K562 (cell line): ENCODE measurements around the gene RAB13. TPM values are rescaled to one million over a fixed set of nuclear protein-coding genes. Genes with fewer than 3 reads are reported as not detected.
A peak's percentile ranks its signal among the peaks of the same experiment; 100 is the strongest.

ENCODE experiments used
- ATF1 ChIP-seq, 2 experiments: fragments of 450-650 bp in 1 of 2; IDR thresholded peaks; 2 replicates each; pipeline ENCODE4 v1.6.1; 2016; ENCODE audit warnings: missing compliant biosample characterization in 1 of 2, missing genetic modification characterization in 1 of 2
- BACH1 ChIP-seq: fragments of 200-800 bp; sonication (Bioruptor generic); IDR thresholded peaks from 2 replicates; pipeline ENCODE4 v1.6.1; 2016; ENCODE audit warnings: missing genetic modification characterization, missing compliant biosample characterization
- CBFA2T3 ChIP-seq: fragments of 450-650 bp; IDR thresholded peaks from 2 replicates; pipeline ENCODE4 v1.6.1; 2017
- CBX5 ChIP-seq: IDR thresholded peaks from 2 replicates; pipeline ENCODE4 v1.6.1; 2014; ENCODE audit warnings: low read depth, borderline replicate concordance
- MXD1 ChIP-seq: fragments of 250-450 bp; sonication (Bioruptor Pico); IDR thresholded peaks from 2 replicates; pipeline ENCODE4 v1.8.0; 2021; ENCODE audit warnings: borderline replicate concordance, mild to moderate bottlenecking, moderate library complexity; ENCODE audit not compliant: poor library complexity, severe bottlenecking
- PBX2 ChIP-seq, 2 experiments: IDR thresholded peaks in 1 of 2; conservative IDR thresholded peaks in 1 of 2; 2 replicates each; pipeline ENCODE4 v1.6.1; 2016; ENCODE audit warnings: low read depth in 2 of 2, mild to moderate bottlenecking in 1 of 2, missing compliant biosample characterization in 1 of 2, missing genetic modification characterization in 1 of 2, moderate library complexity in 1 of 2
- POLR2H ChIP-seq: IDR thresholded peaks from 2 replicates; pipeline ENCODE4 v1.6.1; 2016; ENCODE audit warnings: missing genetic modification characterization, low read depth, mild to moderate bottlenecking, control low read depth, missing compliant biosample characterization, moderate library complexity
- RFX5 ChIP-seq: IDR thresholded peaks from 2 replicates; pipeline ENCODE4 v1.6.1; 2011; ENCODE audit warnings: low read depth, mild to moderate bottlenecking, improper control_type of control experiment, low read length
- SETDB1 ChIP-seq: IDR thresholded peaks from one replicate; pipeline ENCODE4 v1.6.1; 2012; ENCODE audit warnings: low read length, control low read depth, inconsistent platforms
- SMAD4 ChIP-seq: fragments of 250-450 bp; sonication (Bioruptor Pico); conservative IDR thresholded peaks from 2 replicates; pipeline ENCODE4 v1.8.0; 2021; ENCODE audit warnings: inconsistent platforms, mild to moderate bottlenecking, moderate library complexity
- TBP ChIP-seq: optimal IDR thresholded peaks from 2 replicates; pipeline ENCODE3; 2011; ENCODE audit warnings: low read depth, low read length, improper control_type of control experiment
- TCF7 ChIP-seq: sonication (generic); IDR thresholded peaks from 2 replicates; pipeline ENCODE4 v1.6.1; 2016; ENCODE audit warnings: antibody characterized with exemption, borderline replicate concordance
- TRIM24 ChIP-seq, 2 experiments: fragments of 450-650 bp; IDR thresholded peaks; 2 replicates each; pipeline ENCODE4 v1.6.1; 2016
- ZBTB11 ChIP-seq, 3 experiments: fragments of 200-800 bp in 1 of 3; fragments of 250-450 bp in 1 of 3; fragments of 450-650 bp in 1 of 3; sonication (Bioruptor Pico) in 1 of 3; sonication (Bioruptor generic) in 1 of 3; formaldehyde crosslinking in 1 of 3; IDR thresholded peaks; 2 replicates each; pipeline versions ENCODE4 v1.6.1 to v1.8.0; 2016 to 2022; ENCODE audit warnings: mild to moderate bottlenecking in 2 of 3, missing genetic modification characterization in 2 of 3, missing compliant biosample characterization in 1 of 3, moderate library complexity in 1 of 3
- ZBTB43 ChIP-seq: sonication (generic); formaldehyde crosslinking; IDR thresholded peaks from 2 replicates; pipeline ENCODE4 v1.8.0; 2023; ENCODE audit warnings: mild to moderate bottlenecking, missing genetic modification reagents
- ZFPM2 ChIP-seq: fragments of 250-450 bp; sonication (Bioruptor Pico); IDR thresholded peaks from 2 replicates; pipeline ENCODE4 v1.5.1; 2022; ENCODE audit warnings: mild to moderate bottlenecking
- ZNF263 ChIP-seq: sonication (generic); formaldehyde crosslinking; IDR thresholded peaks from 2 replicates; pipeline ENCODE4 v1.8.0; 2022; ENCODE audit warnings: mild to moderate bottlenecking, missing genetic modification reagents, borderline replicate concordance
- ZNF316 ChIP-seq: fragments of 450-650 bp; IDR thresholded peaks from 2 replicates; pipeline ENCODE4 v1.6.1; 2016
- ZNF408 ChIP-seq: fragments of 250-450 bp; sonication (Bioruptor Pico); IDR thresholded peaks from 2 replicates; pipeline ENCODE4 v1.4.0; 2020; ENCODE audit warnings: low read depth, mild to moderate bottlenecking, moderate library complexity
- ZNF445 ChIP-seq: fragments of 250-450 bp; sonication (Bioruptor Pico); IDR thresholded peaks from 2 replicates; pipeline ENCODE4 v1.4.0; 2020; ENCODE audit warnings: low read depth, mild to moderate bottlenecking, moderate library complexity
- polyA plus RNA-seq, 8 experiments: library from polyadenylated mRNA; depleted of rRNA in 4 of 8; stranded (reverse) in 5 of 8; unstranded in 3 of 8; fragments of >200 nt; fragmentation: Nextera tagmentation in 2 of 8; fragmentation: Illumina TruSeq in 1 of 8; extraction: Ambion mirVana in 2 of 8; extraction: Trizol in 1 of 8; gene quantifications; 2 replicates each; pipeline versions ENCODE4 v1.2.1 to v1.2.3, GENCODE V29; 2011 to 2014; ENCODE audit warnings: inconsistent platforms in 1 of 8, missing spikeins in 1 of 8
- total RNA-seq, 7 experiments: library from RNA; depleted of rRNA in 6 of 7; stranded (reverse); fragments of >200 nt in 6 of 7; fragmentation: Illumina TruSeq in 2 of 7; extraction: Trizol in 2 of 7; gene quantifications; 2 replicates each; pipeline versions ENCODE4 v1.2.1 to v1.2.3, GENCODE V29; 2011 to 2021; ENCODE audit warnings: low replicate concordance in 1 of 7
- TF ChIP-seq, protein P1 (sequence below): fragments of 250-450 bp; sonication (Bioruptor Pico); IDR thresholded peaks from 2 replicates; pipeline ENCODE4 v1.9.0; 2021; ENCODE audit warnings: mild to moderate bottlenecking

Gene RAB13
- total and polyA plus RNA-seq, 9 of the 15 experiments (the other 6 are each of a cell fraction or from before 2014, with no cell fraction given): 22.3 to 100 (median 39.8) TPM

DNA sequence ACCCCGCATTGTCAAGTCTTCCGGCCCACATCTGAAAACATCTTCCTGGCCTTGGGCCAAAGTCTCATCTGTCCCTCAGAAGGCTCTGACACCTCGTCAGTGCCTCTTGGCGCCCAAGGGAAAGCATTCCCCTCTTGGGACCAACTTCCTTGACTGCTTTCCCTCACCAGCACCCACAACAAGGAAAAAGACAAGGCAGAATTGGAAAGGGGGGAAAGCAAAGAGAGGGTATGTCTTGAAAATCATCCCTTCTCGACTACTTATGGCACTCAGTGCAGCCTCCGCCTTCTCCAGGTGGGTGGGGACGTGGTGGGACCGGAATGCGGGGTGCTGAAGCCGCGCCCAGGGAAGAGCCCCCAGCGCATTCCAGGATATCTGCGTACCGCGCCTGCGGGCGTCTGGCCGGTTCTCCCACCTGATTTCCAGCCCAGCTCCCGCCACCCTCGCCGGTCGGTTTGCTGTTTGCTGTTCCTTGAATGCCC, 22.2 kb downstream of the RAB13 start (continued):
- TF ChIP-seq ZBTB43 (CRISPR knock-in tag): no peak
- TF ChIP-seq, protein P1, sequence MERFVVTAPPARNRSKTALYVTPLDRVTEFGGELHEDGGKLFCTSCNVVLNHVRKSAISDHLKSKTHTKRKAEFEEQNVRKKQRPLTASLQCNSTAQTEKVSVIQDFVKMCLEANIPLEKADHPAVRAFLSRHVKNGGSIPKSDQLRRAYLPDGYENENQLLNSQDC (CRISPR knock-in tag): no peak
- TF ChIP-seq POLR2H (tag): no peak
- no peak for TF ChIP-seq CBX5
- TF ChIP-seq SMAD4 (CRISPR knock-in tag): no peak; the same call in 1 of the 2 replicates
- peak in 1 of 3 experiments; percentile 21; a peak in 1 of 6 replicates for TF ChIP-seq ZBTB11 (CRISPR knock-in tag; IDR thresholded peaks at IDR 0.05)
- no peak for TF ChIP-seq CBFA2T3
- TF ChIP-seq TBP: no peak
- TF ChIP-seq ATF1 (CRISPR knock-in tag; IDR thresholded peaks at IDR 0.05): no peak
- 0 out of 2 replicates have a peak, but pooled peaks have one; percentile 57 for TF ChIP-seq ATF1 (tag; IDR thresholded peaks at IDR 0.05)
- no peak for TF ChIP-seq ZNF316
- TF ChIP-seq BACH1 (tag): no peak
- no peak for TF ChIP-seq PBX2 (CRISPR knock-in tag; IDR thresholded peaks at IDR 0.05; ENCODE audit: low read depth)
- TF ChIP-seq PBX2 (tag; conservative IDR thresholded peaks at IDR 0.05; ENCODE audit: low read depth): no peak
- no peak for TF ChIP-seq TCF7
- no peak for TF ChIP-seq ZNF408 (CRISPR knock-in tag)
- TF ChIP-seq TRIM24 (IDR thresholded peaks at IDR 0.05): no peak
- no peak for TF ChIP-seq MXD1 (CRISPR knock-in tag)
- no peak for TF ChIP-seq SETDB1
- no peak for TF ChIP-seq ZNF445 (CRISPR knock-in tag)
- TF ChIP-seq ZFPM2: no peak
- TF ChIP-seq RFX5: no peak
- TF ChIP-seq ZNF263 (CRISPR knock-in tag): no peak
